ENCODE data around the gene FBF1. TPM values are rescaled to one million over a fixed set of nuclear protein-coding genes. Genes with fewer than 3 reads are reported as not detected.

Gene FBF1
- total RNA-seq, 2 experiments from 2014 or later: 13.2 to 16.2 TPM

- Mint-ChIP-seq H3K4me1 (ENCODE audit: low read depth) (no peaks in the 10 kb centered on the region), H3K27ac (no peak overlapping the region), H3K9me3 (no peaks in the 10 kb centered on the region), H3K27me3 (no peaks in the 10 kb centered on the region), H3K36me3 (ENCODE audit: low read depth) (no peaks in the 10 kb centered on the region), H3K4me3 (no peak overlapping the region)
- ATAC-seq: no peak
- CTCF ChIA-PET: no interaction called here
- no peak for DNase-seq
- POLR2A ChIA-PET: interaction anchor here (1.3 kb wide), 1 partner anchor 17 kb away, joined by 6 read pairs; no protein-coding TSS in a partner anchor
- no peak for TF ChIP-seq CTCF (IDR thresholded peaks at IDR 0.05)
- intact Hi-C loops (cut with micrococcal nuclease): no loop called here
These were observed 18.5 kb downstream of the FBF1 start for GRCh38 chr17:75922173-75922961.

- CTCF ChIA-PET: no interaction called here
- Mint-ChIP-seq H3K4me1 (ENCODE audit: low read depth) (no peaks in the 10 kb centered on the region), H3K27me3 (no peaks in the 10 kb centered on the region), H3K27ac (no peak overlapping the region), H3K9me3 (no peaks in the 10 kb centered on the region), H3K4me3 (no peak overlapping the region), H3K36me3 (ENCODE audit: low read depth) (peaks cover 3% of the 10 kb centered on the region)
- TF ChIP-seq CTCF (IDR thresholded peaks at IDR 0.05): no peak
- POLR2A ChIA-PET: no interaction called here
- DNase-seq: no peak
- intact Hi-C loops (cut with micrococcal nuclease): no loop called here
- no peak for ATAC-seq
These were observed 19.2 kb downstream of the FBF1 start for GRCh38 chr17:75921596-75921995.

- no peaks in the 10 kb centered on the region for H3K9me3 Mint-ChIP-seq
- H3K4me3 Mint-ChIP-seq: no peak overlapping the region
- no peak for TF ChIP-seq CTCF (IDR thresholded peaks at IDR 0.05)
- POLR2A ChIA-PET: interaction anchor here (1.1 kb wide), 1 partner anchor 13 kb away, joined by 4 read pairs; no protein-coding TSS in a partner anchor
- ATAC-seq (no peak), DNase-seq (no peak)
- no peaks in the 10 kb centered on the region for H3K4me1 Mint-ChIP-seq (ENCODE audit: low read depth)
- no peaks in the 10 kb centered on the region for H3K27me3 Mint-ChIP-seq
- H3K27ac Mint-ChIP-seq: no peak overlapping the region
- H3K36me3 Mint-ChIP-seq (ENCODE audit: low read depth): peaks cover 3% of the 10 kb centered on the region
- intact Hi-C loops (cut with micrococcal nuclease): no loop called here
- CTCF ChIA-PET: interaction anchor here (3.0 kb wide), 1 partner anchor 85 kb away, joined by 9 read pairs; no protein-coding TSS in a partner anchor
These were observed 20.7 kb downstream of the FBF1 start for GRCh38 chr17:75920045-75920560.

GRCh38 chr17:75919611-75920010, 21.2 kb downstream of the FBF1 start:
- H3K4me1 Mint-ChIP-seq (ENCODE audit: low read depth): no peaks in the 10 kb centered on the region
- TF ChIP-seq CTCF (IDR thresholded peaks at IDR 0.05): no peak
- POLR2A ChIA-PET: no interaction called here

GRCh38 chr17:75917917-75918445, 22.9 kb downstream of the FBF1 start:
- Mint-ChIP-seq H3K36me3 (ENCODE audit: low read depth) (peaks cover 3% of the 10 kb centered on the region), H3K4me3 (no peak overlapping the region), H3K4me1 (ENCODE audit: low read depth) (no peaks in the 10 kb centered on the region), H3K27ac (no peak overlapping the region), H3K9me3 (no peaks in the 10 kb centered on the region), H3K27me3 (no peaks in the 10 kb centered on the region)
- intact Hi-C loops (cut with micrococcal nuclease): no loop called here
- ChIA-PET POLR2A (interaction anchor here (0.5 kb wide), 1 partner anchor 39 kb away, joined by 3 read pairs; no protein-coding TSS in a partner anchor), CTCF (interaction anchor here (0.6 to 3.0 kb wide), 6 partner anchors 8 to 164 kb away, joined by 3 to 9 read pairs (median 3); no protein-coding TSS in a partner anchor)
- ATAC-seq: no peak
- no peak for DNase-seq
- no peak for TF ChIP-seq CTCF (IDR thresholded peaks at IDR 0.05)

More at GRCh38 chr17:75919611-75920010, 21.2 kb downstream of the FBF1 start:
- no peak overlapping the region for H3K4me3 Mint-ChIP-seq
- intact Hi-C loops (cut with micrococcal nuclease): no loop called here
- peaks cover 3% of the 10 kb centered on the region for H3K36me3 Mint-ChIP-seq (ENCODE audit: low read depth)
- CTCF ChIA-PET: interaction anchor here (3.0 kb wide), 1 partner anchor 85 kb away, joined by 9 read pairs; no protein-coding TSS in a partner anchor
- DNase-seq (no peak), ATAC-seq (no peak)
- H3K27me3 Mint-ChIP-seq: no peaks in the 10 kb centered on the region
- H3K9me3 Mint-ChIP-seq: no peaks in the 10 kb centered on the region
- no peak overlapping the region for H3K27ac Mint-ChIP-seq

Data from activated CD8-positive, alpha-beta T cell treated with anti-CD3 and anti-CD28 coated beads for 36 hours (primary cell).